Activated CD8-positive, alpha-beta memory T cell treated with anti-CD3 and anti-CD28 coated beads, Interleukin-2, amount 50 U/mL, for 48 hours (primary cell): ENCODE measurements around the gene ZNF512B.
A peak's percentile ranks its signal among the peaks of the same experiment; 100 is the strongest.
"Not testable (repeated sequence)": the region's sequence is repeated elsewhere in the genome, so short reads cannot be mapped to it uniquely, and the experiment has no call there.

Experiments used
- DNase-seq: peaks from one replicate; pipeline ENCODE4 v3.0.0-alpha.2; 2020

Gene ZNF512B

GRCh38 chr20:63978319-63979228, 8.8 kb upstream of the ZNF512B start:
- DNase-seq: peak; percentile 83

DNA sequence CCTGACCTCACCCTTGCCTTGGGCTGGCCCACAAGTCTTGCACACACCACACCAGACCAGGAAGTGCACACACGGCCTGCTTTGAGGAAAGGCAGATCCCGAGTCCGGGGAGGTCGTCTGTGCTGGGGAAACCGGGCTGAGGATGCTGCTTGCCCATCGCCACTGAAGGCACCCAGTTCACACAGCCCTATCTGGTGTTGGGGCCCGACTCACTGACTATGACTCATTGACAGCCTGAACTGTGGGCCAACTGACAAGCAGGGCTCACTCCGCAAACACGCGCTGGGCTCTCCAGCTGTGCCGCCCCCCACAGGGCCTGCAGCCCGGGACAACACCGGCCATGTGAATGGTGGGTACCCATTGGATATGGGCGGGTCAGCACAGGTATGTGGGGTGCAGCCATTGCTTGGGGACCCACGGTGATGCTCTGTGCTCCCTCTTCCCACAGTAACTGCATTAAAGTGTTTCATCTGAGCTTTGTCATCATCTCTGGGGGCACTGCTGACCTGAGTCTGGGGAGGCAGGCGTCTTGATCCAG, 8.1 kb upstream of the ZNF512B start:
- peak; percentile 80 for DNase-seq

DNA sequence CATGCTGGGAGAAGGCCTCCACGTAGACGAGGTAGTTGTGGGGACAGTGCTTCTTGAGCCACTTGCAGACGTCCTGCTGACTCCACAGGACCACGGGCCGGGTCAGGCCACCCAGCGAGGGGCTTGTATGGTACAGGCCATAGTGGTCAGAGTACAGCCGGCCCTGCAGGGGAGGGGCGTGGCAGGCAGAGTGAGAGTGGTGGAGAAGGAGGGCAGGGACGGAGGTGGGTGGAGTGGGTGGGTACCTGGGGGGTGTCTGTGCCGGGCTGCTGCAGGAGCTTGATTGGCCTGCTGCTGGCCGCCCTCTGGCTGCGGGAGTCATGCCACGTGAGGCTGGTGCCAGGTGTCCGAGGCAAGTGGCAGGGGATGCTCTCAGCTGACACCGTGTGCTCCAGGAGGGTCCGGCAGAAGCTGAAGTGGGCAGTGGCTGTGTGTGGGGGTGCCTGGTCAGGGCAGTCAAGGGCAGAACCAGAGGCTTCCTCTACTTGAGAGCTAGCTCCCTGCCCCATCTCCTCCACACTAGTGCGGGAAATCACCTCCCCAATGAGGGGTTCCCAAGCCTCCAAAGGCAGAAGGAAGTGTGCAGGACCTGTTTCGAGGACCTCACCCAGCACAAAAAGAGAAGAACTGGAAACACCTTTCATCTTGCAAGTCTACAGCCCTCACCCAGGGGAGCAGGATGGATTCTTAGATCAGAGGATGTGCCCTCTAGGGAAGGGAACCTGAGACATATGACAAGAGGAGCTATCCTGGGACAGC, 7.4 kb upstream of the ZNF512B start:
- DNase-seq: no peak

DNA sequence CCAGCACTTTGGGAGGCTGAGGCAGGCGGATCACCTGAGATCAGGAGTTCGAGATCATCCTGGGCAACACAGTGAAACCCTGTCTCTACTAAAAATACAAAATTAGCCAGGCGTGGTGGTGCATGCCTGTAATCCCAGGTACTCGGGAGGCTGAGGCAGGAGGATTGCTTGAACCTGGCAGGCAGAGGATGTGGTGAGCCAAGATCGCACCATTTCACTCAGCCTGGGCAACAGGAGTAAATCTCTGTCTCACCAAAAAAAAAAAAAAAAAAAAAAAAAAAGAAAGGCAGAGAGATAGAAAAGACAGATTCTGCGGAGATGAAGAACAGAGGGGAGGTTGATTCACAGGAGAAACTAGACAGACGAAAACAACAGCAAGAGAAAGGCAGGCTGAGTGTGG, 6.8 kb upstream of the ZNF512B start:
- not testable (repeated sequence) for DNase-seq

GRCh38 chr20:63974402-63975200, 4.9 kb upstream of the ZNF512B start:
- DNase-seq: no peak

GRCh38 chr20:63973636-63974401, 4.1 kb upstream of the ZNF512B start:
- peak; percentile 95 for DNase-seq

DNA sequence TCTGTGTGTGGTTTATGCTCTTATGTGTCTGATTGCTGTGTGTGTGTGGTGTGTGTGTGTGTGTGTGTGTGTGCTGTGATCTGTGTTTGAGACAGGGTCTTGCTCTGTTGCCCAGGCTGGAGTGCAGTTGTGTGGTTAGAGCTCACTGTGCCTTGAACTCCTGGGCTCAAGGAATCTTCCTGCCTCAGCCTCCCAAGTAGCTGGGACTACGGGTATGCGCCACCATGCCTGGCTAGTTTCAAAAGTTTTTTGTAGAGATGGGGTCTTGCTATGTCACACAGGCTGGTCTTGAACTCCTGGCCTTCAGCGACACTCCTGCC, 3.4 kb upstream of the ZNF512B start:
- DNase-seq: no peak

DNA sequence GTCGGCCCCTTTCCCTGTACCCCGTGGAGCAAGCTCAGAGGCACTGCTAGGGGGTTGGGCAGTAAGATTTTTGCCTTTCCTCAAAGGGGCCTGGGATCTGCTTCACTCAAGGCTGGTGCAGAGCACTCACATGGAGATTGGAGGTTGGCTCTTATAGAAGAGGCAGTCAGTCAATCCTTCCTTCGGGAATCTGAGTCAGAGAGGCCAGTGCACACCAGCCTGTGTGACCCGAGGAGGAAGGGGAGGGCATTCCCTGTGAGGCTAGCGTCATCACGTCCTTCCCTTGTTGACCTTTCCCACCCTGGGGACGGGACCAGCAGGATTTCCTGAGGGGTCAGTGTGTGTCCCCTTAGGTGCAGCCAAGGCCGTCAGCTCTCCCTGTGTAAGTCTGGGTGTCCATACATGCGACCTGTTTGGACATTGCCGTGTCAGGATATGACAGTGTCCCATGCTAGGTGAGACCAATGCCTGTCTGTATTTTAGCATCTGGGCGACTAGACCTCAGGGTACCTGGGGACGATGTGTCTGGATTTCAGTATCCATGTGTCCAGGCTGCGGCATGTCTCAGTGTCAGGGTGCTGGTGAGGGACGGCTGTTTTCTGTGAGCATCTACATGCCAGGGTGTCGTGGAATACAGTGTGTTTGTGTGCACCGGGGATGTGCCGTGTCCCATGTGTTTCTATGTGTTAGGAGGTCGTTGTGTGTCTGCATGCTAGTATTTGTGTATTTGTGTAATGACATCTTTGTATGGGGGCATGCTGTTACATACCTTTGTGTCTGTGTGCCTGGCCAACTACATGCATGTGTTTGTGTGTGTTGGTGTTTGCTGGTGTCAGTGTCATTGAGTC, 2.8 kb upstream of the ZNF512B start:
- DNase-seq: no peak

- DNase-seq: not testable (repeated sequence)
Measured at GRCh38 chr20:63971960-63972311, 2.2 kb upstream of the ZNF512B start.

- no peak for DNase-seq
Measured at GRCh38 chr20:63970714-63971431, 1.1 kb upstream of the ZNF512B start.

DNA sequence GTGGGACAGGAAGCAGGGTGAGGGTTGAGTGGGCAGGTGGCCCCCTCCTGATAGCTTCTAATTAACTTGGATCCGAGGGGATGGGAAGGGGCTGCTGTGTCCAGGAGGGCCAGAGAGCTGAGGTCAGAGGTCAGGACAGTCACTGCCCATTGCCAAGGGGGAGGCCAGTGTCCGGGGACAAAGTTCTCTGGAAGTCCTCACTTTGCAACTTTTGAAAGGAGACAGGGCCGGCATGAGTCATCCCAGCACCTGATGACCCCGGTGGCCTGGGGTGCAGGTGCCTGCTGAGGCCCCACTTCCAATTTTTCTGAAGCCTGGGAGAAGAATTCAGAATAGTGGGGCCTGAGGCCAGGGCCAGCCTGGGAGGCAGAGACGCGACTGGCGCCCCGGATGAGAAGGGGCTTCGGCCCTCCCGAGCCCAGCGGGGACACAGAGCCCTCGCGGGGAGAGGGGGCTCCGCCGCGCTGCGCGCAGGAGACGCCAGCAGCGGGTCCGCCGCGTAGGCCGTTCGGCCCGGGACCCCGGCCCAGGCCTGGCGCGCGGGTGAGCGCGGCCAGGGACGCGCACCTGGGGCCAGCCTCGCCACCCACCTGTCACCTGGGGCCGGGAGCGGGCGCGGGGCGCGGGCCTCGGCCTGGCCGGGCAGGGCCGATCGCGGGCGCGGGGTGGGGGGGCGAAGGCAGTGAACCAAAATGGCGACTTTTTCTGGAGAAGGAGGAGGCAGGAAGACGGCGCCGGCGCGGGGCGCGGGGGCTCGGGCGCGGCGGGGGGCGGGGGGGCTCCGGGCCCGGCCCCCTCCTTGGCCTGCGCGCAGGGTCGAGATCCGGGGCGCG, 586 bp downstream of the ZNF512B start:
- peak; percentile 70 for DNase-seq

GRCh38 chr20:63968136-63968927, 1.4 kb downstream of the ZNF512B start:
- no peak for DNase-seq

GRCh38 chr20:63967330-63968135, 2.2 kb downstream of the ZNF512B start:
- no peak for DNase-seq

DNA sequence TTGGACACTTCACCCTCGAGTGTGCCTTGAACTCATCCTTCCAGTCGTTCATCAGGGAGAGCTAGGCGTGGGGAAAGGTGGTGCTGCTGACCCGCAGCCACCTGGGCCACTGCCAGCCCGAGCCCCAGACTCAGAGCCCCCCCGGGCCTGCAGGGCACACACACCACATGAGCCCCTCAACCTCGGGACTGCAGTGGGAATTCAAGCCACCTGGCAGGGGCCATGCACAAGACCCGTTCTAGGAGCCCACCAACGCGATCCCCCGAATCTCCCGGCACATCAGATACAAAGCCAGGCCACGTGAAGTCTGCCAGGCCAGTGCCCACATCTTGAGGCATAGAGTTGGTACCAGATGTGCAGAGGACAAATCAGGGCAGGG, 2.8 kb downstream of the ZNF512B start:
- no peak for DNase-seq

DNA sequence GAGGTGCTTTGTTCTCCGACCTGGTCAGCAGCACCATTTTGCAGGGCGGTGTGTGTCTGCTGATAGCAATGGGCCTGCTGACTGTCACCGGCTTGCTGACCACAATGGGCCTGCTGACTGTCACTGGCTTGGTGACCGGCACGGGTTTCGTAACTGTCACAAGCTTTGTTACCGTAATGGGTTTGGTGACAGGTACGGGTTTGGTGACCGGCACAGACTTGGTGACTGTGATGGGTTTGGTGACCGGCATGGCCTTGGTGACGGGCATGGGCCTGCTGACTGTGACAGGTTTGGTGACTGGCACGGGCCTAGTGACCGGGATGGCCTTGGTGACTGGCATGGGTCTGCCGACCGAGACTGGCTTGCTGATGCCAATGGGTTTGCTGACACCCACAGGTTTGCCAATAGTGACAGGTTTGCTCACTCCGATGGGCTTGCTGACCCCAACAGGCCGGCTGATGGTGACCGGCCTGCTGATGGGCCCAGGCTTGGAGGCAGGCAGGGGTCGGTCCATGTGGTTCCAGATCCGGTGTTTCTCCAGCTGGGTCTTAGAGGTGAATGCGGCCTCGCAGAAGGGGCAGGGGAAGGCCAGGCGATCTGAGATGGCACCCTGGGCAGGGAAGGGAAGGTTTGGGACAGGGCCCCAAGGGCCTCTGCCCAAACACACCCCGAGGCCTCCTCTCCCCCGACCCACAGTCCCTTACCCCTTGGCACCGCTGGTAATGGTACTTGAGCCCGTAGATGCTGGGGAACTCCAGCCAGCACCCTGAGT, 3.4 kb downstream of the ZNF512B start:
- DNase-seq: no peak

GRCh38 chr20:63964412-63964811, 5.3 kb downstream of the ZNF512B start:
- no peak for DNase-seq

- no peak for DNase-seq
Measured at GRCh38 chr20:63963784-63964301, 5.9 kb downstream of the ZNF512B start.
